Epidermal melanocyte (primary cell): ENCODE measurements around the gene APRT.

Experiments
- DNase-seq: peaks from one replicate; pipeline ENCODE4 v3.0.0; 2011; ENCODE audit warnings: low spot score; ENCODE audit not compliant: insufficient read length

The APRT gene

DNA sequence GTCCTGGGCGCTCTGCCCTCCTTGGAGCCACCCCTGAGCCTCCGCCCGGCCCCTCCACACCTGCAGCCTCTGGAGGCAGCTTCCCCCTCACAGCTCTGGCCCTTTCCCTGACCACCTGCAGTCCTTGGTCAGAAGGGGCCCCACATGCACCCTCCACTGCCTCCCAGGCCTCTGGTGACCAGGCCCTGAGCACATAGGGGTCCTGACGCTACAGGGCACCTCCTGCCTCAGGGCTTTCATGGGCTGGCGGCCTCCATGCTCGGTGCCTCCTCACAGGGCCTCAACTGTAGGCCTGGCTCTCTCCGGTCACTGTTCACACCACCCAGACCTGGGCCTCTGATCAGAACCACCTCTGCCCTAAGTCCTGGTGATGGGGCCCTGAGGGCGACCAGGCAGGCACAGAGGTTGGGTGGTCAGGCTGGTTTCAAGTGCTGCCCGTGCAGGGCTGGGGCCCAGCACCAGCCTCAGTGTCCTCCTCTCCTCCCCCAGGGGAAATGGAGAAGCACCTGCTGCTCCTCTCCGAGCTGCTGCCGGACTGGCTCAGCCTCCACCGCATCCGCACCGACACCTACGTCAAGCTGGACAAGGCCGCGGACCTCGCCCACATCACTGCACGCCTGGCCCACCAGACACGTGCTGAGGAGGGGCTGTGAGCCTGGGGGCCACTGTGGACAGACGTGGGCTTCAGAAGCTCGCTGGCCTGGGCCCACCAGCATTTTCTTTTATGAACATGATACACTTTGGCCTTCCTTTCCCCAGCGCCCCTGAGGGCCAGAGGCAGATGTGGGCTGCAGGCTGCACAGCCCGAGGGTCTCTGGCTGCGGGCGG lies 3.9 kb downstream of the APRT start:
- no peak for DNase-seq

DNA sequence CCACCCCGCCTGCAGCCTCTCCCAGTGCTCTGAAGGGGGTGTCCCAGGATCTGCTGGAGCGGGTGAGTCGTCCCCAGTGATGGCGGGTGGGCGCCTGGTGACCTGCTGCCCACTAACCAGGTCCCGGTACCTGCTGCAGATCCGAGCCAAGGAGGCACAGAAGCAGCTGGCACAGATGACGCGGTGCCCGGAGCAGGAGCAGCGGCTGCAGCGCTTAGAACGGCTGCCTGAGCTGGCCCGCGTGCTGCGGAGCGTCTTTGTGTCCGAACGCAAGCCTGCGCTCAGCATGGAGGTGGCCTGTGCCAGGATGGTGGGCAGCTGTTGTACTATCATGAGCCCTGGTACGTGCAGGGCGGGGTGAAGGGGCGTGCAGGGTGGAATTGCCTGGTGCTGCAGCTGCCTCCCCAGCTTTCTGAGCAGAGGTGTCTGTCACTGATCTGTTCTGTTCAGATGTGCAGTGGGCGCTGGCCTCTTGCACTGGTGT lies 4.5 kb downstream of the APRT start:
- no peak for DNase-seq

DNA sequence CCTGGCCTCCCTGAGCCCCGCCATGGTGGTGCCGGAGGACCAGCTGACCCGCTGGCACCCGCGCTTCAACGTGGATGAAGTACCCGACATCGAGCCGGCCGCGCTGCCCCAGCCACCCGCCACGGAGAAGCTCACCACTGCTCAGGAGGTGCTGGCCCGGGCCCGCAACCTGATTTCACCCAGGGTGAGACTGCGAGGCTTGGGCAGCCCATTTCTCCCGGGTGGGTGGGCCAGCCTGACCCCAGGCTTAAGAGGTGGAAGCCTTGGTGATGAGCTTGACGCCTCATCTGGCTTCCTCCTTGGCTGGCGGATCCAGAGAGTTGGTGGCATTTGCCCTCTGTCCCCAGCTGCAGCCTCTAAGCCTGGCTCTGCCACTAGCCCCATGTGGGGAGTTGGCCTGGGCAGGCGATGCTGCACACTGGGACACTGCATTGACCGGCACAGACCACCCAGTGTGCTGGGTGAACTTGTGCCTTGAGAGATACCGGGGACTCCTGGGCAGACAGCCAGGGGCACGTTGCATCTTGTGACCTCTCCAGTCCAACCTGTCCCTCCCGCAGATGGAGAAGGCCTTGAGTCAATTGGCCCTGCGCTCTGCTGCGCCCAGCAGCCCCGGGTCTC lies 5.1 kb downstream of the APRT start:
- DNase-seq, result no peak

DNA sequence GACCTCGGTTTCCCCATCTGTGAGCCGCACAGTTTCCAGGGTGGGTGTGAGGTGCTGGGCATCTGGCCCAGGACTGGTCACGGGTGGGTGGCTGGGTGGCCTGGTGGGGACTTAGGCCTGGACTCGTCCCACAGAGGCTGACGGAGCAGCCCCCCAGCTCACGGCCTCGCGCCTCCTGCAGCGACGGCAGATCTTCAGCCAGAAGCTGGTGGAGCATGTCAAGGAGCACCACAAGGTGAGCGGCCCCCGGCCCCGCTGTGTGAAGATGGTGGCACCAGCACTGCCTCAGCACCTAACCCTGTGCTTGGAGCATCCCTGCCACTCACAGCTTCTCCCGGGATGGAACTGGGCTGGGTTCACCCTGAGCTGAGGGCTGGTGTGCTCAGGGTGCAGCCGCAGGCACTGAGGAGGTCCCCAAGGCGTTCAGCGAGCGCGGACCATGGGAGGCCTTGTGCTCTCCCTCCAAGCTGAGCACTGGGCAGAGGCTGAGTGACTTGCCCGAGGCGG lies 5.8 kb downstream of the APRT start:
- no peak for DNase-seq

DNA sequence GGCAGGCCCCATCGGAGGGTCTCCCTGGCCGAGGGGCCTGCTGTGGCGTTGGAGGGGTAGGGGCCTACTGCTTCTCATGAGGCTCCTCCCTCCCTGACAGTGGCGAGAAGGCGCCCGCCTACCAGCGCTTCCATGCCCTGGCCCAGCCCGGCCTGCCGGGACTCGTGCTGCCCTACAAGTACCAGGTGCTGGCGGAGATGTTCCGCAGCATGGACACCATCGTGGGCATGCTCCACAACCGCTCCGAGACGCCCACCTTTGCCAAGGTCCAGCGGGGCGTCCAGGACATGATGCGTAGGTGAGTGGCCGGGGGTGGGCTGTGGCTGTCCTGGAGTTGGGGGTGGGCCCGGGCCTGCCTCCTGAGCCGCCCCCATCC lies 6.4 kb downstream of the APRT start:
- DNase-seq, result no peak

DNA sequence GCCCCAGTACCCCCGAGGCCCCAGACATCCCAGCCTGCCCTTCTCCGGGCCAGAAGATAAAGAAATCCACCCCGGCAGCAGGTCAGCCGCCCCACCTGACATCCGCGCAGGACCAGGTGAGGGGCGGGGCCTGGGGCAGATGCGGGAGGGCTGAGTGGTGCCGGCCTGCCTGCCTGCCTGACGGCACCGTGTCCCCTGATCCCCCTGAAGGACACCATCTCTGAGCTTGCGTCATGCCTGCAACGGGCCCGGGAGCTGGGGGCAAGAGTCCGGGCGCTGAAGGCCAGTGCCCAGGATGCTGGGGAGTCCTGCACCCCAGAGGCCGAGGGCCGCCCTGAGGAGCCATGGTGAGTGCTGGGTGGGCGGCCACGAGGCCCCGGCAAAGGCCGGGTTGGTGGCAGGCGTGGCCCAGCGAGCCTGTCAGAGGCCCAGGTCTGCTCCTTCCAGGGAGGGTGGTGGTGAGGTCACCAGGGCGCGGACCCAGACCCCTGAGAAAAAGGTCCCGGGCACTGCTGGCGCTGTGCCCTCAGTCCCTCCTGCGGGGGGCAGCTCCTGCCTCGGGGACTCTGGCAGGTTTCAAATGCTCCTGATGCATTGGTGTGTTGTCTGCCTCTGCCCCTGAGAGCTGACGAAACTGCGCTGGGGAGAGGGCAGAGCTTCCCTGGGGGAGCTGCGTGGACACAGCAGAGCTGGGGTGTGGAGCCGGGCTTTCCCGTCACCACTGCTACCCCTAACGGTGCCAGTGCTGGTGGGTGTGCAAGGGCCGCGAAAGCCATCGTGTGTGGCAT lies 7.0 kb downstream of the APRT start:
- DNase-seq, result no peak

DNA sequence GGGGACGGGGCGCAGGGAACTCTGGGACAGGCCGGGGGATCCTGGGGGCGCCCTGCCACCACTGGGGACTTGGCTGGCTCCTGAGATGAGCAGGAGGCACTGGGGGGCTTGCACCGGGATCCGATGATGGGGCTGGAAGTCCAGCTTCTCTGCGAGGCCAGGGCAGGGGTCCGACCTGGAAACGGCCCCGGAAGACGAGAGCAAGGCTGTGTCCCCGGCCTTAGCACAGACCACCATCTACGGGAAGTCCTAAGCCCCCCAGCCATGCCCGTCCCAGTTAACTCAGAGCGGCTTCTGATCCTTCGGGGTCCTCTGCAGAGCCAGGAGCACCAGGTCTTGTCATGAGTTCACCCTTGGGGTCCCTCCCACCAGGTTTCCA lies 7.6 kb downstream of the APRT start:
- no peak for DNase-seq

DNA sequence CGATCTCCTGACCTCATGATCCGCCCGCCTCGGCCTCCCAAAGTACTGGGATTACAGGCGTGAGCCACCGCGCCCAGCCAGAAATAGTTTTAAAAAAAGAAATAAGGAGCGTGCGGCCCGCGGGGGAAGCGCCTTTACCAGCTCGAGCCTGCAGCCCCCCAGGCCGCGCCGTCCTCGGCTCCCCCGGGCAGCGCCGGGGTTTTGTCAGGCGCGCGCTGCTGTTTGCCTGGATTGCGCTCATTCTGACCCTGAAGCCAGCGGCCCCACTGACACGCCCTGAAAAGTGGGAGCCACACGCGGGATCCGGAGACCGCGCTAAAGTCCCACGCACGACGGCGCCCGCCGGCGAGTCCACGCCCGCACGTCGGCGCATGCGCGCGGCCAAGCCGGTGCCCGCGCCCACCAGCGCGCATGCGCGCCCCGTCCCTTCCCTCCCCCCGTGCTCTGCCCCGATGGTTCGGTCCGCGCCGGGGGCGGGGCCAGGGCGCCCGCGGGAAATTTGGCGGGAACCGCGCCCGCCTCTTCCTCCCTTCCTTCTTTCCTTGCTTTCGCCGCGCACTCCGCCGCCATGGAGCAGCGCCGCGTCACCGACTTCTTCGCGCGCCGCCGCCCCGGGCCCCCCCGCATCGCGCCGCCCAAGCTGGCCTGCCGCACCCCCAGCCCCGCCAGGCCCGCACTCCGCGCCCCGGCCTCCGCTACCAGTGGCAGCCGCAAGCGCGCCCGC lies 8.3 kb downstream of the APRT start, which contains the start of gene CDT1:
Gene CDT1, plus strand, starts transcription at position 526 of the 724 bp plus-strand sequence. Its CDS starts 43 bp downstream, at position 569.
- peak; percentile 100 for DNase-seq

DNA sequence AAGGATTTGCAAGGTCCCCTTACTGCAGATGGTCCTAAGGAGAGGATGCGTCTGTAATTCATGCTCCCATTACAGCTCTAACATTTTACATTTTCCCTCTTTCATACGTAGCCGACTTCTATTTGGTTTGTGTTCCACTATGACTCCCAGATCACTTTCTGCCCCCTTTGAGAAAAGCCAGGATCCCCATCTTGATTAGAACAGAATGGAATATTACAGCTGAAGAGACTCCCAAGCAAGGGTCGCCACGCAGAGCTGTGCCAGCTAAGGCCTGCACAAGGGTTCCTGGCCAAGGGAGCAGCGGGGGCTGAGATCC lies 11.5 kb downstream of the APRT start:
- DNase-seq, result no peak

DNA sequence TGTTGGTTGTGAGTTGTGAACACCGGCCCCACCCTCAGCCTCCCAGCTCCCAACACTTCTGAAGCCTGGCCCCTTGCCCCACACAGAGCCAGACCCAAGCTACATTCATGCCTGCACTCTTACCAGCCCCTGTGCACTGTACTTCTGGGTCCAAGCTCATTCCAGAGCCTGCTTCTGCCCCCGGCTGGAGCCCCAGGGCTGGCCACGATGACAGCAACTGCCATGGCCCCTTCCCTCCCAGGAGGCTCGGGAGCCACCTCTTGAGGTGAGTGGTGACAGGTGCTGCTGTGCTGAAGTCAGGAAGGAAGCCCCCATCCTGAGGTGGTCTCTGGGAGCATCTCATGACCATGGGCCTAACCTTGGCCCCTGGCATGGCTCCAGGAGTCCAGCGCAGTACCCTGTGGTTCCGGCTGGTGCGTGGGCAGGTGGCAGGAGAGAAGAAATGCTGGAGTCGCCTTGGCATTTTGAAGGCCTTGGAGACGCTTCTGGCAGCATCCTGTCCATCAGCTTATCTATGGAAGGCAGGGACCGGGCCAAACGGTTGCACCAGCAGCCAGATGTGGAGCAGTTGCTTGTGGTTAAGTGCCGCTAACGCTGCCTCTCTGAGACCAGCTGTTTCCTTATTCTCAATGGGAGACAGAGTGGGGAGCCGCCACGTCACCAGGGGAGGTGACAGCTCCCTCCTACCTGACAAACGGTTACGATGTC lies 12.0 kb downstream of the APRT start:
- no peak for DNase-seq

DNA sequence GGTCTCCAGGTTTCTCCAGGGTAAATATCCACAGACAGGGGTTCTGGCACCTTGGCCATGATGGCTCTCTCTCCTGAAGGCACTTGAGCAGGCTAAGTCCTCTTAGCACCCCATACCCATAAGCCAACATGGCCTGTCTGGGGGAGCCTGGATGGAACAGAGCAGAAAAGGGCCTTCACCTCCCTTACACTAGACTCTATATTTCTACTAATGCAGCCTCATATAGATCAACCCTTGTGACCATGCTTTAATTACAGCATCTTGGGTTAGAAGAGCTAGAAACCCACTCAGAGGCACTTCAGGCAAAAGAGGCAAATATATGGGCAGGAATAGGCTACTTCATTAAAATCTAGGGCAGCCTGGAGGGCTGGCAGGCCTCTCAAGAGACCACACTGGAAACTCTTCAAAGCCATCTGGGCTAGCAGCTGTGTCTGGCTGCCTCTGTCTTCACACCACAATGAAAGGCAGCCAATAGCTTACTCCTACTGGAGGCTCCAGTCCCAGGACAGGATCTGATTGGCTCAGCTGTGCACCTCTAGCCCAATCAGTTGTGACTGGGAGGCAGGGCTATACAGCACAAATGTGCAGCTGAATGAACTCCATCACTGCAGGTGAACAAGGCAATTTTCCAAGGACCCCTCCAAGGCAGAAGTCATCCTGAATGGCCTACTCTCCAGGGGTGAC lies 12.8 kb downstream of the APRT start:
- no peak for DNase-seq

DNA sequence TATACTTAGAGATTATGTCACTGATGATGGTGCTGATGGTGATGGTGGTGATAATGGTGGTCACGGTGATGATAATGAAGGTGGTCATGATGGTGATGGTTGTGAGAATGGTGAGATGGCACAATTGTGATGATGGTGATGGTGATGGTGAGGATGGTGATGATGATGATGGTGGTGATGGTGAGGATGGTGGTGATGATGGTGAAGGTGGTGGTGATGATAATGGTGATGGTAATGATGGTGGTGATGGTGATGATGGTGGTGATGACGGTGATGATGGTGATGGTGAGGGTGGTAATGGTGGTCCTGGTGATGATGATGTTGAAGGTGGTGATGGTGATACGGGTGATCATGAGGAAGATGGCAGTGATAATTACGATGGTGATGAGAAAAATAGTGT lies 13.7 kb downstream of the APRT start:
- DNase-seq, result no peak

DNA sequence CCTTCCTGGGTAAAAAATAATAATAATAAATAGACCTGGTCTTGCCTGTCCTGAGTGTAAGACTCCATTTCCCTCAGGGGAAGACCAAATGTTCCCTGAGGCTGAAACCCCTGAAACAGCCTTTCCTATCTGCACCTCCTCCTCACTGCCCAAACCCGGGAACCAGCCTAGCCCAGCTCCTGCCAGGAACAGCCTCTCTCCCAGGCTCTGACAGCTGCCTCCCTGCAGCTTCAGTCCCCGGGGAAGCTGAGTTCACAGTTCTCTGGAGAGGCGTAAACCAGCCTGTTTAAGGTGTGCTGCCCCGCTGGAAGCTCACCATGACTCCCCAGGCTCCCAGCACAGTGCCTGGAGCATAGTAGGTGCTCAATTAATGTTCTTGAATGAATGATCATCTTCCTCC lies 15.4 kb downstream of the APRT start:
- no peak for DNase-seq

DNA sequence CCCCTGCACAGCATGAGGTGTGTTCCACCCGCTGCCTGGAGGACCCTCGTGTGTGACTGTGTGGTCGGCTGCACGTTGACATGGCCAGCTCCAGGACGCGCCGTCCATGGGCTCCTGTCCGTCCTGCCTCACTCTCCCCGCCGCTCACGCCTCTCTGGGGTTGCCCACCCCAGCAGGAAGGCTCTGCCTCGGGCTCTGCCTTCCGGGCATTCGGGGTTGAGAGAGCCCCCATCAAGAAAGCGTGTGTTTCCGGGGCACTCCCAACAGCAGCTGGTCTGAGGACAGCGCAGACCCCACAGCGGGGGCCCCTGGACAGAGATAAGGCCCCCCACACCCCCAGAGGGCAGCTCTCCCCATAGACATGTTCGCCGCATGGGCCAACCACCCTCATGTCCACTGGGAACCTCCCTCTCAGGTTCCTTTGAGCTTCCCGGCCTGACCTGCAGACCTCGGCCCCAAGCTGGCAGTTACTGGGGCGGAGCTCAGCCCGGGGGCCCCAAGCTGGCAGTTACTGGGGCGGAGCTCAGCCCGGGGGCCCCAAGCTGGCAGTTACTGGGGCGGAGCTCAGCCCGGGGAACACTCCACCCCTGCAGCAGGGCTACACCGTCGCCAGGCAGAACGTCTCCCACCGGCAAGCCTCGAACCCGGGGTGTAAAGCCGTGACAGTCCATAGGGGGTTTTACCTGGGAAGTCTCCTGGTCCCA lies 18.3 kb downstream of the APRT start:
- no peak for DNase-seq

DNA sequence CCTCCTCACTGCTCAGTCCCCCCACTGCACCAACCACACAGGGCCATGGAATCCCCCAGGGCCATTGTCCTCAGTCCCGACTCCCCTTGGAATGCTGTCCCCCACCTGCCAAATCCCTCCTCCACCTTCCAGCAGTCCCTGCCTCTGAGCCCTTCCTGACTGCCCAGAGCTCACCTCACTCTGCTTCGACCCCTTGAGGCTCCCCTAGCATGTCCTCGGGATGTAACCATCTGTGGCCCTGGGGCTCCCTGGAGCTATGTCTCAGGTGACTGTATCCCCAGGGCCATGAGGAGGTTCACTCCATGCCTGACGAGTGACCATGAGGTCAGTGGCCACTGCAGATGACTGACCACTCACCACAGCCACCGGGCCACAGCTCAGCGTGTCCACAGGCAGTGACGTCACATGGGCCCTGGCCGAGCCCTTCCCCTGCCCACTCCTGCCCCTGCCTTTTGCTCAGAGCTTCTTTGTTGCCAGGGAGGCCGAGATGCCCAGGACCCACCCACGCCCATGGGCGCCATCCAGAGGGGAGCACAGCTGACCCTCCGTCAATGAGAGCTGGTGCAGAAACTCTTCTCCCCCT lies 19.0 kb downstream of the APRT start:
- no peak for DNase-seq

DNA sequence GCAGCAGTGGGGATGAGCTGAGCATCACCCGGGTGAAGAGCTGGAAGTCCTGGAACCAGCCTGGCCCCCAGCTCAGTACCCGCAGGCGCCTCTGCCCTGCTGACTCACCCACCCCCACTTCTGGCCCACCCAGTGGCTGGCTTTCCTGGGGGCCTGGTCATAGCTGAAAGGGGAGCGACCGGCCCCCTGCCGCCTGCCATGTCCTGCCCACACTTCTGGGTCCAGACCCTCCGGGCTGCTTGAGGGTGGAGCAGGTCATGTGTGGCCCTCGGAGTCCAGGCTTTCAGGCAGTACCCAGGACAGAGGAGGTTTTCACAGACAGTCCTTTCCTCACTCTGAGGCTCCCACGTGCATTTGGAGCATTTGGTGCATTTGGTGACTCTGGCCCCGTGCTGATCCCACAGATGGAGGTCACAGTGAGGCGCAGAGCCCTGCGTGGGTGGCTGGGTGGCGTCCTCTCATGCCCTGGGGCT lies 19.6 kb downstream of the APRT start:
- DNase-seq, result no peak

DNA sequence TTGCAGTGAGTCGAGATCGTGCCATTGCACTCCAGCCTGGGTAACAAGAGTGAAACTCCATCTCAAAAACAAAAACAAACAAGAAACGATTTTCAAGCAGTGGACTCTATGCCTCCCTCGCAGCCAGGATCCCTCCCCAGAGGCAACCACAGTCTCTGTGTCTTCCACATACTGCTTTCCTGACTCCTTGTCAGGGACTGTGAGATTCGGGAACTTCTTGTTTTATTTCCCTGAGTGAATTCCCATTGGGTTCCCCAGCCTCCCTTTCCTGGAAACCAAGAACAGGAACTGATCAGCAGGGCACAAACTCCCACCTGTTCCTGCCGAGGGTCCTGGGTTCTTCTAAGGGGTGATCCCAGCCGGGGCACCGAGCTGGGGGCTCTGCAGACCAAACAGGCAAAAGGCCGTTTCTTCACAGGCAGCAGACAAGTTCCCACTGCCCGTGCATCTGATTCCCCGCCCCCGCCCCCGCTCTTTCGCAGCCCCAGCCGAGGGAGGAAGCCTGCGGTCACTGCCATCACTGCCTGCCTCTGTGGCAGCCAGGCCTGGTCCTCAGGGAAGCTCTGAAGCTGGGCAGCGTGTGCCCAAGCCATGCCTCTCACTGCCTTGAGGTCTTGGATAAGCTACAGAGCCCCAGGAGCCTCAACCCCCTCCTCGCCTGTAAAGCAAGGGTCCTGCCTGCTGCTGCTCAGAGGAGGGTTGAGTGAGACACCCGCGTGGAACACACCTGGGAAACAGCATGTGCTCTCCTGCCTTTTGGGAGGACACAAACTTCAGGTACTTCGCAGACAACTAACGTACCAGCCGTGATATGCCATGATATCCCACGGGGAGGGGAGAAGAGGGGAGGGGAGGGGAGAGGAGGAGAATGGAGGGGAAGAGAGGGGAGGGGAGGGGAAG lies 21.2 kb downstream of the APRT start:
- no peak for DNase-seq

DNA sequence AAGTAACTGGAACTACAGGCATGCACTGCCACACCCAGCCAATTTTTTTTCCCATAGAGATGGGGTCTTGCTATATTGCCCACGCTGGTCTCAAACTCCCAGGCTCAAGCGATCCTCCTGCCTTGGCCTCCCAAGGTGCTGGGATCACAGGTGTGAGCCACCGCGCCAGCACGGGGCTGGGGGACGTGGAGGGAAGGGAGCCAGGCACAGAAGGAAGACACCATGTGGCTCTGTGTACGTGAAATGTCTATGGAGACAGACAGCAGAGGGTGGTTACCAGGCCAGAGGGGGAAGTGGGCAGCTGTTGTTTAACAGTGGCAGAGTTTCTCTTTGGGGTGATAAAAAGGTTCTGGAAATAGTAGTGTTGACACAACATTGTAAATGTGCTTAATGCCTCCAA lies 22.1 kb downstream of the APRT start:
- no peak for DNase-seq
